Body of pancreas (tissue), 4 donors: ENCODE results near the gene BBS10.

Experiments used
- CTCF ChIP-seq, 7 experiments: fragments of 450-650 bp in 4 of 7; fragments of 200-600 bp in 3 of 7; sonication (generic) in 3 of 7; IDR thresholded peaks; one replicate each; pipeline ENCODE4 v1.5.1; 2016 to 2019; ENCODE audit warnings: antibody characterized with exemption in 7 of 7
- POLR2A ChIP-seq, 3 donors: fragments of 450-650 bp; IDR thresholded peaks; one replicate each; pipeline ENCODE4 v1.6.1; 2016; ENCODE audit warnings: antibody characterized with exemption in 3 of 3, mild to moderate bottlenecking in 2 of 3

GRCh38 chr12:76311796-76312195, 36.4 kb downstream of the BBS10 start:
- no peak for TF ChIP-seq POLR2A (IDR thresholded peaks at IDR 0.05)
- TF ChIP-seq CTCF (IDR thresholded peaks at IDR 0.05), result no peak
